Cardiac atrium fibroblast (primary cell): Measurements from ENCODE around the gene SELENOS. TPM values are rescaled to one million over a fixed set of nuclear protein-coding genes. Genes with fewer than 3 reads are reported as not detected.

ENCODE experiments used
- total RNA-seq: library from RNA; depleted of rRNA; stranded (reverse); fragments of >200 nt; gene quantifications from 2 replicates; pipeline ENCODE4 v1.2.3, GENCODE V29; 2015

The SELENOS gene, protein sequence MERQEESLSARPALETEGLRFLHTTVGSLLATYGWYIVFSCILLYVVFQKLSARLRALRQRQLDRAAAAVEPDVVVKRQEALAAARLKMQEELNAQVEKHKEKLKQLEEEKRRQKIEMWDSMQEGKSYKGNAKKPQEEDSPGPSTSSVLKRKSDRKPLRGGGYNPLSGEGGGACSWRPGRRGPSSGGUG
- 95.1 and 125 TPM in 2 replicates for total RNA-seq

DNA sequence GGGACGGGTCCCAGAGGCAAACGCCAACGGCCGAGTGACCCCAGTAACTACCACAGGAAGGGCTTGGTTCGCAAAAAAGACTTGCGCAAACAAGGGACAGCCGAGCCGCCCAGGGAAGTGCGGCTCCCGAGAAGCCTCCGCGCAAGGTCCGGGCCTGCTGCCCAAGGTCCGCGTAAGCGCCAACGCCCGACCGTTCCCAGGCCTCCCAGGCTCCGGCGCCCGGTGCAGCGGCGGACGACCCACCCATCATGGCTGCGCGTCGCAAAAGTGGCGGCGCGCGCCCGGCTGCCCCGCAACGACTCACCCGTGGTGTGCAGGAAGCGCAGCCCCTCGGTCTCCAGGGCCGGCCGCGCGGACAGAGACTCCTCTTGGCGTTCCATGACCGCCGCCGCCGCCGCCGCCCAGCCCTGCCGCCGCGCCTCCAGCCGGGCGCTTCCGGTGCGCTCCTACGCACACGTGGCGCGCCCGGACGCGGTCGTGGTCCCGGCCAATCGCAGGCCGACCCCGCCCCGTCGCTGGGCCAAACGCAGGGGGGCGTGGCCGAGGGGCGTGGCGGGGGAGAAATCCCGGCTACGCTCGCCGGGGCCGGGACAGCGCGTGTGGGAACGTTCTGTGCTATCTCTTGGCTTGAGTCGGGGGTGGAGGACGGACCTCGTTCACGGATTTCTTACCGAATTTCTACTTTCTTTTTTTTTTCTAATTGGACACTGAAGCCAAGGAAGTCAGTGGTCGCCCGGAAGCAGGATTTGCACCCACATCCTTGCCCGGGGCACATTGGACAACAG is at the start of gene SELENOS:
Gene SELENOS (minus strand): TSS at position 448 of the 785 bp plus-strand sequence. CDS start 68 bp downstream, at position 380.

GRCh38 chr15:101294731-101295606 is 17.7 kb upstream of the SELENOS start, which contains the start of gene SNRPA1:
Gene SNRPA1 (minus strand): TSS chr15:101295248. CDS start chr15:101295178, 70 bp downstream.

DNA sequence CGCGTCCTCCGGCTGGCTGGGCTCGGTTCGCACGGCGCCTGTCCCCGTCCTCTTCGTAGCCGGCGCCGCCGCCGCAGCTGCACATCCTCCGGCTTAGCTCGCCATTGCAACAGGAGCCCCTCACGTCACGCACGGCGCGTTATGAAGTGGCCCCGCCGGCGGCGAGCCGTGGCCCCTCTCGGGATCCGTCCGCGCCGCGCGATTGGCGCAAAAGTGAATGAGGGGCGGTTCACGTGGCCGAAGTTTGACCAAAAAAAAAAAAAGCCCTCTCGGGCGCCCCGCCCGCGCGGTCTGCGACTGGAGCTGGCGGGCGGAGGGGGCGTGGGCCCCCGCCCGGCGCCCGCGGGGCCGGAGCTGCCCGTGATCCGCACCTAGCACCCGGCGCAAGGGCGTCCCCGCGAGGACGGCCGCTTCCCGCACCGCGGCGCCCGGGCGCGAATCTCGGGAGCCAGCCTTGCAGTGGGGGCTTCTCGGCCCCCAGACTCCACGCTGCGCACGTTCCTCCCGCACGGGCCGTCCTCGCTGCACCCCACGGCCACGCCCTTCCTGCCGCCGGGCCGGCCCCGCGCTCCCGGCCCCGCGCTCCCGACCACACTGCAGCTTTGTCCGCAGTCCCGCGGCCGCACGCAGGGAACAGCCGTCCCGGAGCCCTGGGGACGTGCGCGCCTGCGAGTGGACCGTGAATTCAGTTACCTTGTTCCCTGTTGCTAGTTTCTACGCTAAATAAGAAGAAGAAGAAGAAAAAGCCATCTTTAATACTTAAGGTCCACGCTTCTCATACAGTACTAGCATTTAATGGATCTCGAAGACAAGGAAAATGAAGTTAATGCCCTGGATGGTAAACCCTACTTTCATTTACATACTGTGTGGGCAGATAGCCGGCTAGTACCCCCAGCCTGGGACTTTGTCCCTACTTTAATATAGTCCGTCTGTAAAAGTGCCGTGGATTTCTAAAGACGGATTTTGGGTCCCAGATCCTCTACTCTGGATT is 25.2 kb downstream of the SELENOS start, which contains the start of gene CHSY1:
Gene CHSY1 (minus strand): TSS at position 219 of the 991 bp plus-strand sequence. CDS start 592 bp downstream, outside the sequence.

Other genes with a start within 250 kb of the SELENOS start
- 116 and 125 TPM in 2 replicates for gene CHSY1, start 25.4 kb downstream of the SELENOS start, total RNA-seq
- 25.5 and 27.1 TPM in 2 replicates for gene SNRPA1, start 17.8 kb upstream of the SELENOS start, total RNA-seq
- gene PCSK6, start 212.2 kb upstream of the SELENOS start, total RNA-seq = 5.6 and 12.6 TPM in 2 replicates